Activated T-cell treated with anti-CD3 and anti-CD28 coated beads for 4 hours (primary cell): ENCODE results near the gene COL21A1.

Source experiments
- DNase-seq: peaks from one replicate; pipeline ENCODE4 v3.0.0-alpha.2; 2020

COL21A1 gene

DNA sequence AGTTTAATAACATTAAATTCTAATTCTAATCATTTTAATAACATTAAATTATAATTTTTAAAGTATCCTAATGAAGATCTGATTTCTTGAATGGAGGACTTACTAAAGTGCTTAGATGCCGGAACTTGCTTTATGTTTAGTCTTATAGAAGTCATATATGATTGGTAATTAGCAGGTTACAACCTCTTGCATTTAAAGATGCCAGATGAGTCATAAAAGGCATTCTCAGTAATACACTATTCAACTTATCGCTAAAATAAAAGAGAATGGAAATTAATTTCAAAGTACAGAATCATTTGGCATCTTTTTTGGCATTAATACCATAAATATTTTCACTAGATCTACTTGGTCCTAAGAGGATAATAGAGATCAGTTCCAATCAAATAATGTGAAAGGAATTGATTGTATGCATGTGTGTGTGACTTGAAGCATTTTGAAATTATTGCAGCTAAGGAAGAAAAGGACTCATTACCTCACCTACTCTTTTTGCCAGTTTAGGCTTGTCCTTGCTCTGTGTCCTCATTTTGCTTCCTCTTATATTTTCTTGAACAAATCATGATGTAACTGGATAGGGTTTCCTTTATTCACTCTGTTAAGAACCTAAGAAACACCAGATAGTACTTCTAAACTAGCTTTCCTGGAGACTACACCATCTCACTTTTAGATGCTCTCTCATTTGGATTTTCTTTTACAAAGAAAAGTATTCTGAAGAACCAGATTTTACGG lies 2.7 kb downstream of the COL21A1 start:
- no peak for DNase-seq

DNA sequence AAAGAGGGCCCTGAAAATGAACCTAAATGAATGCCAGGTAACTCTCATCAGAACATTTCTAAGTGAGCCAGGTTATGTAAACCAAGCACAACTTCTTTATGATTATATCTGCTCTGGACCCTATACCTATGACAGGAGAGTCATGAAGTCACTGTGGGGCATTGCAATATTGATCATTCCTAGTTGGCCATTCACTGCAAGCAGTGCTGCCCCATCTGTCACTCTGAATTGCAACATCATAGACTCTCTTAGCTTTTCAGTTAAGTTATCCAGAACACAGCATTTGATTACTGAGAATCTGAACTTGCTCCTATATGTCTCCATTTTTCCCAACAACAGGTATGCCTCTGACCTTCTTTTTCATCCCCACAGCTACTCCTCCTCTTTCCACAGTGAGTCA lies 3.3 kb downstream of the COL21A1 start:
- no peak for DNase-seq

DNA sequence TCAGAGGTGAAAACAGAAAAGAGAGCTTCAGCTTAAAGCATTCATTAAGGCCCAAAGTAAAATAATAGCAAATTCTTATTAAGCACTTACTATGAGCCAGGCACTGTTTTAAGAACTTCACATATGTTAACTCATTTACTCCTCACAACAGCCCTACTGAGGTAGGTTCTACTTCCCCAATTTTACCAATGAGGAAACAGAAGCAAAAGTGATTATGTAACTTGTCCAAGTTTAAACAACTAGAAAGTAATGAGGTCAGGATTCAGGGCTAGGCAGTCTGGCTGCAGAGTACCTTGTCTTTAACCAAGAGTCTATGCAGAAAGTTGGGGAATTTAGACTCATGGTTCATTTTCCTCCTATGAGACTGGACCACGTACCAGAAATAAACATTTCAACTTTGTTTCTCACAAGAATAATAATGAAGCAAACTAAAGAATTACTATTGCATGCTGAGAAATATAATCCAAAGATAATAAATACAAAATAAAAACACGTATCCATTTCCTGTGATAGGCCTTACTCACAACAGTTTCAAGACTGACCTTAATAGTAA lies 3.8 kb downstream of the COL21A1 start:
- no peak for DNase-seq

DNA sequence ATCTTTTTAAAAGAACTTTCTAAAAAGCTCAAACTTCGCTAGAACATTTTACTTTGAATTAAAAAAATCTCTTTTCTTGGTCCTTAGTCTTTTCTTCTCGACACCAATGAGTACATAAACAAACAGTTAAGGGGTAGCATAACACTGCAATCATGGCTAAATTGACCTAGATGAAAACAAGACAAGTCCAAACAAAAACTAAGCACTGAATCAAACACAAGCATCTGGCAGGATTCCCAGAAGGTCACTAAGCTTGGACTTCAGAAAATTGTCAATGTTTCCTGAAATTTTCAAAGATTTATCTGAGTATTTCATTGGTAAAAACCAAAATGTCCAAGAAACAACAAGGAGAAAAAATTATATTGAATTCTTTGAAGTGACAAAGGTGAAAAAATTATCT lies 5.0 kb downstream of the COL21A1 start:
- no peak for DNase-seq

DNA sequence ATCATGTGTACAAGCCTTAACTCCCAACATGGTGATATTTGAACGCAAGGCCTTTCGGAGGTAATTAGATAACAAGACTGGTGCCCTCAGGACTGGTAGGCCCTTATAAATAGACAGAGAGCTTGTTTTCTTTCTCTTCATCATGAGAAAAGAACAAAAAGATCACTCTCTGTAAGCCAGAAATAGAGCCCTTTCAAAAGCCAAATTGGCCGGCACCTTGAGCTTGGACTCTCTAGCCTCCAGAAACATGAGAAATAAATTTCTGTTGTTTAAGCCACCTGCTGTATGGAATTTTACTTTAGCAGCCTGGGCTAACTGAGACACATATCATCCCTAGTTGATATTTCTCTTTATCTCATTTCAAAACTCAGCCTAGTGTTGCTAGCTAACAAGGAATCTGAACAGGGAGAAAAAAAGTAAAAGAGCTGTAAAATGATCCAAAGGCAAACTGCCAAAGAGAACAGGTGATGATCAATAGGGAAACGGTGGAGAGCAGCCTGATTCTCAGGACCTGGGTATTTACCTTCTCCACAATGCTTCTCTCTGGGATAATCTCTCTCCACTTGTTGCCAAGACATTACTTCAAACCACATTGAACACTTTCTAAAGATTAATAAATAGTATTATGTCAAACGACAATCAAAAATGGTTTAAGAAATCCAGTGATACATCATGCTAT lies 6.1 kb downstream of the COL21A1 start:
- no peak for DNase-seq

DNA sequence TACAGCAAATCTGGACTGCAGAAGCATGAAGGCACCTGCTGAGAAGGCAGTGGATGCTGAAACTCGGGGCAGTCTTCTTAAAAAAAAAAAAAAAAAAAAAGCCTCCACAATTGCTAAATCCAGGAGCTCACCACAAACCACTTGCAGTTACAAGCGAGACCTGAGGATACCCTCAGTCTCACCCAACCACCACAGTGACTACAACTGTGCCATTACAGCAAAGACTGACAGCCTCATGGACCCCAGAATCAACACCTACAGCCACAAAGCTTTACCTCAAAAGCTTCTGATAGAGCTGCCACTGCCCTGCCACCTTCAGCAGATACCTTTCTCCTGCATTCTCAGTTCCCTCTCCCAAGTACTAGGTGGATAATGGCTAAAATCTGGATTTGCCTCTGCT lies 9.0 kb downstream of the COL21A1 start:
- DNase-seq: no peak

DNA sequence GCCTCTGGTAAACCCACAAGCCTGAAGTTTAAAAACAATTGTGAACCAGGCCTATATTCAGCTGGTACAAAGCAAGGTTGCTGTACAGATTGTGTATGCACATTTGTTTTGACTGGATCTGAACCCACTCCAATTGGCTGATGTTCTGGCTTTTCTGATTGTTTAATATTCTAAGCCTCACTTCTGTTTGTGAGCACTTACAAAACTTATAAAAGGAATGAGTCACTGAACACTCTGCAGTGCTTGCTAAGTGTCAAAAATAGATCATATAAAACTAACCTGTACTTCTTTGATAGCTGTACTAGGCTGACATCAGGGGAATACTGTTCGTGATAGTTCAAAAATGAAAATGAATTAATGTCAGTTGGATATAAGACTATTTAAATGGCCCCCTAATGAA lies 12.1 kb downstream of the COL21A1 start:
- DNase-seq: no peak

DNA sequence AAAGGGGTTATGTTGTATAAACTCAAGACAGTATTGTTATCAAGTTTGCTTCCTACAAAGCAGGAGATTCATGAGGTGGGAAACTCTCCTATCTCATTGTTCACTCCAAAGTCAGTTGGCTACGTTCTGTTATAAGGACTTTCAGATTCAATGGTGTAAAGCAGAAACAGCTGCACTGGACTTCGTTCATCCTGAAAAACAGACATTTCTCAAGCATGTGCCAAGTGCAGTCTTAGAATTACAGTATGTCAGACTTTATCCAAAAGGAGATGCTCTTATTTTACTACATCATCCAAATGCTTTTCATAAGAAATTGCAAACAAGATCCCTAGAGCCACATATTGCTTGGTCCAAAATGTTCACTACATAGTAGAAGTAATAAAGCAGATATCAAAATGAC lies 14.9 kb downstream of the COL21A1 start:
- DNase-seq: no peak

DNA sequence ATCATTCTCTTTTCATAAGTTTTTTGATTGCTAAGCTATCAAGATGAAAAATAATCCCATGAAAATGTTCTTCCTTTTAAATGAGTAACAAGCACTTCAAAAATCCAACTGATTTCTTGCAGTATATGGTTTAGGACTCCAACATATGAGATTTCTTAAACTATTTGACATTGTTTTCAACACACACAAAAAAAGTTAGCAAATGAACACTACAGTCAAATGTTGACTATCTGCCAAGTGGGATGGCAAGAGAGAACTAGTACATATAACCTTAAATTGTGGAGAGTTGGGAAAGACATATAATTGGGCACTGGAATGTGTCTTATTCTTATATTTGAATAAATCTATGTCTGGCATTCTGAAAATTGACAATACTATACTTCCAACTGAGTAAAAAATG lies 15.6 kb downstream of the COL21A1 start:
- DNase-seq: no peak

DNA sequence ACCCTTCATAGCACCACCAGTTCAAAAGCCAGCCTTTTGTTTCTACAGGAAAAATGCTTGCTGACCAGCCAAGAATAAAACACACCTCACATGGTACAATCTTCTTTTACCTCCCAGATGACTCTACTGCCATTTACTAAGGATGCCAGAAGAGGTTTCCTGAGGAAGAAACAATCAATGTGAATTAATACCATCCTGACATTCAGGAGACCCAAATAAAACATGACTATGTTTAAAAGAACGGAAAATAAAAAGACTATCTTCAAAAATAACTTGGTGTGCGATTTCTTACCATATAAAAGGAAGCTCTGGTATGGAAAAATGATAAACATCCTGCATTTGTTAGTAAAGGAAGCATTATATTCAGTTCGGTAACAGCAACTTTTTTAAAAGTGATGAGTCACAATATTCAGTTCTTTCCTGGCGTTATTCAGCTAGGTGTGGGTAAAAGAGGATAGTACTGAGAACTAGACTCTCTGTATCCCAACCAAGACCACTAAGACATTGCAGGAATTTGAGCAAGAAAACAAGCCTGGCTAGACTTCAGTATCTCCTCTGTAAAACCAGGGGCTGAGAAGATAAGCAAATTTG lies 16.3 kb downstream of the COL21A1 start:
- no peak for DNase-seq

DNA sequence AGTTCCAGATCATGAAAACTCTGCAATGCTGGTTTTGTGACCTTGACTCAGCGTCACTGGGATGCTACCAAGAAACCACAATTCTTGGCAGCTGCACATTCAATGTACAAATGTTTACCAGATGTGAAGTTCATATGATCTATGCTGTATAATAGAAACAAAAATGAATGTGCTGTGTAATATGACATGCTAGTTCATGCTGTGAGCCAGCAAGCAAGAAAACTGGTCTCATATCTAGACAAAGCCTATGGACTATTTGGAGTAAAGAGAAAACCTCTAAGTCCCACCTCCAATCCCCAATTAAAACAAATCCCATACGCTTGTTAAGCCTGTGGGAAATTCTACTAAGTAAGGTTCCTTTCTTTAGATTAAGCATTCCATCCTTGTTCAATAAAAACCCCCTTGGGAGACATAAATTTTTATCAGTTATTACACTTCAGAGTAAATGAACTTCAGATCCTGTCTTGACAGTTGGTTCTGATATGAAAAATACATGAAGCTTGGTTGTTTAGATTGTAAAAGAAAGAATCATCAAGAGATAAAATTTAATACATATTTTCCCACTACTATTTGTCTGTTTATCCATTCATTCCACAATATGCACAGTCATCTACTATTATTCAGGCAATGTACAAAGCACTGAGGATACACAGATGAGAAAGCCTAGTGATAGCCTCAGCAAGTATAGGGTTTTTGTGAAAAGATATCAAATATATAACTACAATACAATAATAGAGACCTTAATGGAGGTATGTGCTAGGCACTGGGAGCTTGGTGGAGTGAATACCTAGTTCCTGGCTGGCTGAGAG lies 20.1 kb downstream of the COL21A1 start:
- no peak for DNase-seq

DNA sequence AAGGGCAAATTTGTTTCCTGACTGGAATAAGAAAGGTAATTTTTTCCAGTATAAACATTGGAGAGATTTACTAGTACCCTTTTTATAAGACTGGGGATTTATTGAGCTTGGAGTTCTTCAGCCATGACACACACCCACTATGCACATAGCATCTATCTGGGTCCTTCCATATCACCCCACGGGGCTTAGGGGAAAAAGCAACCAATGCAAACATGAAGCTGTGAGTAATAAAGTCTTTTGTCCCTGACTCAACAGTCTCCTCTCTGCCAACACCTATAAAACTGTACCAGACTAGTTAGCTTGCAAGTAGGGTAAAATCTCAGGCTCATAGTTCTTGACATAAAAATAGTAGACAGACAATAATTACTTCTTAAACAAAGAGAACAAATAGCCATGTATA lies 23.4 kb downstream of the COL21A1 start:
- DNase-seq: no peak

DNA sequence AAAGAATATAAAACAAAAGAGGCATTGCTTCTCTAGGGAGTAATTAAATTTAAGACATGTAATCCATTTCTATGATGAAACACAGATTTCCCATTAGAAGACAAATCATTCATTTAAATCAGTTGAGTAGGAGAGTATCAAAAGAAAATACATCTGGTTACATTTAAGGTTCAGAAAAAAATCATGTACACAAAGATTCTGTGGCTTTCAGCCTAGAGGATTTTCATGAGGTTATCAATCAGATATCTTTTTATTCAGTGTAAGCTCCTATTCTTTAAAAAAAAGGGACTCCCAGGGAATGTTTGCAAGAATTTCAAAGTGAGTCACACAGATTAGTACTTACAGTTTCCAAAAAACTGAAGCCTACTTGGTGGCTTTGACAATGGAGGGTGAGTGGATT lies 24.9 kb downstream of the COL21A1 start:
- no peak for DNase-seq

DNA sequence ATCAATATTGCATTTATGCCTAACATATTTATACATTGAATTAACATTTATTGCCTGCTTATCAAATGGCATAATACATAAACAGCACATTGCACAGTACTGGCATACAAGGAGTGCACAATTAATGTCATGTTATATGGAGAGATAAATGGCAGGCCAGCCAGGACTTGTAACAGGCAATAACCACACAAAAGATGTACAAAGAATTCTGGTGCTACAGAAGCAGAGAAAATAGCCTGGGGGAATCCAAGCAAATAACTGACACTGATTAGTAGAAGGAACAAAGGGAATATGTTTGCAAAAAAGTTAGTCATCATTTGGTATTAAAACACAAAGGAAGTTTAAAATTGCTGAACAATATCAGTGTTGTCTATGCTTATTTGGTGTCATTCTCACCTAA lies 27.3 kb downstream of the COL21A1 start:
- DNase-seq: no peak

DNA sequence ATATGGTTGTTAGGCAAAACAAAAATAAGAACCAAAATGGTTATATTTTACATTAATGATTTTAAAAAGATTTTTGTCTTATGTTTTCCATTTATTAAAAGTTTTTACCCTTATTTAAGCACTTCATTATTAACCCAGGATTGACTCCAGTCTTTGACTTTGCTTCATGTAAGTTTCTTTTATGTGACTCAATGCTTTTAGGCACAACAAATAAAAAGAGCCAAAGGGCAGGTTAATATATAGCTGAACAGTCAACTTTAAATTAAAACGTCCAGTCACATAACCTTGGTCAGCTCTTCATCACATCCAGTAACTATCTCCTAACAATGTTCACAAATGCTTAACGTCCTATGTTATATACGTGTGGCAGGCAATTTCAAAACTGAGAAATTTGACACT lies 32.7 kb downstream of the COL21A1 start:
- no peak for DNase-seq

DNA sequence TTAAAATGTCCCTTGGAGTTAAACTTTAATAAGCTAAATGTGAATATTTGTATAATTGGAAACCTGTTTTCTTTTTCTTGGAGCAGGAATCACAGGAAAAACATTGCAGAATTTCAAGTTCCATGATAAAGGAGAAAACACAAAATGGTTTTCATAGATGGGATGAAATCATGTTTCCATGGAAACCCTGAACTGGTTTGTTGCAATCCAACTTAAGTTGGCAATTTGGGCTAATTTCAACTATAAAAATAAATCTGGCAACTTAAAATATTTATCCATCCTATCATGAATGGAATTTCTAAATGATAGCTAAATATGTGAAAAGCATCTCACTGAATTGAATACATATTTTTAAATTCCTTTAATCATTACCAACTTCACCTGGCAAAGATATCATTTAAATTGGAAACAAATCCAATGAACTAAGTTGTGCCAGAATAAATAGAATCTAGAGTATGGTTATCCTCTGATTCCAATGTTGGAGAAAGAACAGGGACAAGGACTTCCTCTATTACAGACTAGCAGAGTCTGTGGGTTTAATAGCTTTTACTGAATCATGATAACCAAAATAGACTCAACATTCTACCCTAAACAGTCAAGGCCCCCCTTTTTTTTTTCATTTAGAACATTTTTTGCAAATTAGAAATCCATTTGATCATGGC lies 33.2 kb downstream of the COL21A1 start:
- DNase-seq: no peak

DNA sequence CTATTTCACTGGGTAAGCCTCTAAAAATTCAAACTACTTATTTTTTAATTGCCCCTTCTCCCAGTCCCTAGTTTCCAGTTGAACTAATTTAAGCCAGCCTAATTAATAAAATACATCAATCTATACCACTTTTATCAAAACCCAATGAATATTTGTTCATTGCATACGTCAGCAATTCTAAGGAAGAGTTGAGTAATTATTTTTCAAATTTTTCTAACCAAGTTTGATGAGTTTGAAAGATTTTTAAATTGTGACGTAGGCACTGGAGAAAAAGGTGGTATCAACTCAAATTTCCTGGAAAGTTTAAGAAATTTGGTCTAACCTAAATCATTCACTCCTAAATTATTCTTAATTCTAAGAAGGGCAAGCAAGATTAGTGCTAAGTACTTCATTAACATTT lies 35.7 kb downstream of the COL21A1 start:
- no peak for DNase-seq

DNA sequence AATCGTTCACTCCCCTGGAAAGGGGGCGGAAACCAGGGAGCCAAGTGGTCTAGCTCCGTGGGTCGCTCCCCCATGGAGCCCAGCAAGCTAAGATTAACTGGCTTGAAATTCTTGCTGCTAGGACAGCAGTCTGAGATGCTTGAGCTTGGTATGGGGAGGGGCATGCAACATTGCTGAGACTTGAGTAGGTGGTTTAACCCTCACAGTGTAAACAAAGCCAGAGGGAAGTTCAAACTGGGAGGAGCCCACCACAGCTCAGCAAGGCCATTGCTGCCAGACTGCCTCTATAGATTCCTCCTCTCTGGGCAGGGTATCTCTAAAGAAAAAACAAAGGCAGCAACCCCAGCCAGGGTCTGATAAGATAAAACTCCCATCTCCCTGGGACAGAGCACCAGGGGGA lies 43.2 kb downstream of the COL21A1 start:
- no peak for DNase-seq

DNA sequence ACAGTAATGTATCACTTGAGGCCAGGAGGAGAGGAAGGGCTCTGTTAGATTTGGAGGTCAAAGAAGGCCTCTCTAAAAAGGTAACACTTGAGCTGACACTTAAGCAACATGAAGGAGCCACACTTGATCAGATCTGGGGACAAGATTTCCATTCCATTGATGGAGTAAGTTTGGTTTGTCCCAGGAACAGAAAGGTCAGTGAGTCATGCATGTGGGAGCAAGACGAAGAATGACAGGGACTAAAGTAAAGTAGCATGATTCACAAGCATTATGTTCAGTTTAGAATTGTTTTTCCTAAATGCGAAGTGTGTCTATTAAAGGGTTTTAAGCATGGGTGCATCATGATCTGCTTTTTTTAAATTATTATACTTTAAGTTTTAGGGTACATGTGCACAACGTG lies 47.4 kb downstream of the COL21A1 start:
- no peak for DNase-seq

DNA sequence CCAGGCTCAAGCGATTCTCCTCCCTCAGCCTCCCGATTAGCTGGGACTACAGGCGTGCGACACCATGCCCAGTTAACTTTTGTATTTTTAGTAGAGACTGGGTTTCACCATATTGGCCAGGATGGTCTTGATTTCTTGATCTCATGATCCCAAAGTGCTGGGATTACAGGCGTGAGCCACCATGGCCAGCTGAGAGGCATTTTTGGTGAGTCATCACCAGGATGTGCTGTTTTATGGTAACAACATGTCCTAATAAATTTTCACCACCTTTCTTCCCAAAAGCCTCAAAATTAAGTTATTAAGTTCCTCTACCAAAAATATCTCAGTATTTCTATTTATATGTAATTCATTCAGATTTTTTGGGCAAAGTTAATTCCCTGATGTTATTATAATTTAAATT lies 53.5 kb downstream of the COL21A1 start:
- DNase-seq: no peak

DNA sequence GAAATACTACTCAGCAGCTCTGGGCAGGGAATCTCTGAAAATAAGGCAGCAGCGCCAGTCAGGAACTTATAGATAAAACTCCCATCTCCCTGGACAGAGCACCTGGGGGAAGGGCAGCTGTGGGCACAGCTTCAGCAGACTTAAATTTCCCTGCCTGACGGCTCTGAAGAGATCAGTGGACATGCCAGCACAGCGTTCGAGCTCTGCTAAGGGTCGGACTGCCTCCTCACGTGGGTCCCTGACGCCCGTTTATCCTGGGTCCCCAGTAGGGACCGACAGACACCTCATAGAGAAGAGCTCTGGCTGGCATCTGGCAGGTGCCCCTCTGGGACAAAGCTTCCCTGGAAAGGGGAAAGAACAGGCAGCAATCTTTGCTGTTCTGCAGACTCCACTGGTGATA lies 59.0 kb downstream of the COL21A1 start:
- no peak for DNase-seq

DNA sequence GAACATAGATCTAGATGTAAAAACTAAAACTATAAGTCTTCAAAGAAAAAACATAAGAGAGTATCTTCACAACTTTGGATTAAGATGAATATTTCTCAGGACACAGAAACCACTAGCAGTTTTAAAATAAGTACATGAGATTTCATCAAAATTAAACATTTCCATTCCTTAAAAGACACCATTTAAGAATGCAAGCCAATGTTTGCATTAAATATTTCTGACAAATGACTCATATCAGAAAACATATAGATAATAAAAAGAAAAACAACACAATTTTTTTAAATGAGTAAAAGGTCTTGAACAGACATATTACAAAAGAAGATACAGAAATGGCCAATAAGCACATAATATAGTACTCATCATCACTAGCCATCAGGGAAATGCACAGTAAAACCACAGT lies 59.7 kb downstream of the COL21A1 start:
- DNase-seq: no peak

DNA sequence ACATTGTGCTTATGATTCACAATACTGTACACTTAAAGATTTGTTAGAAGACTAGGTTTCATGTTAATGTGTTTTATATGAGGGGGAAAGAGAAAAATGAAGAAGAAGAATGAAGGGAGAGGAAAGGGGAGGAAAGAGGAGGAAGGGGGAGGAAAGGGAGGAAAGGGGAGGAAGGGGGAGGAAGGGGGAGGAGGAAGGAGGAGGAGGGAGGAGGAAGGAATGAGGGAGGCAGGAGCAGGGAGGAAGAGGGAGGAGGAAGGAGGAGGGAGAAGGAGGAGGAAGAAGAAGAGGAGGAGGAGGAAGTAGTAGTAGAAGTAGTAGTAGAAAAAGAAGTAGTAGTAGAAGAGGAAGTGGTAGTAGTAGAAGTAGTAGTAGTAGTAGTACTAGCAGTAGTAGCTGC lies 70.6 kb downstream of the COL21A1 start:
- no peak for DNase-seq
